ENCODE results near the gene FAM228A.

FAM228A gene

DNA sequence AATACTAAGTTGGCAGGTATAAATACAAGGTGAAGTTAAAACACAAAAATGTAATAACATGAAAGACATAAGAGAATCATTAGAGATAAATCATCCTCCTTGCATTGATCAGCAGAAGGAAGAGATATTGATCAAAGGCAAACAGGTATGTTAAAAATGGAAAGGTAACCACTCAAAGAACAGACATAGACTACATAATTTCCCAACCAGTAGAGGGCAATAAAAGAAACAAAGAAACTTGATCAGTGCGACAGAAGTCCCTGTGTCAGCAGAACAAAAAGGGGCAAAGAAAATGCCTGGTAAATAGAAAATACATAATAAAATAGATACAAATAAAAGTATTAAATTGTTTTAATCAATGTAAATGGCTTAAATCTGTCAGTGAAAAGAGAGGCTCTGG lies 53.6 kb downstream of the FAM228A start:
- no peak for DNase-seq (ENCODE audit: low spot score)

DNA sequence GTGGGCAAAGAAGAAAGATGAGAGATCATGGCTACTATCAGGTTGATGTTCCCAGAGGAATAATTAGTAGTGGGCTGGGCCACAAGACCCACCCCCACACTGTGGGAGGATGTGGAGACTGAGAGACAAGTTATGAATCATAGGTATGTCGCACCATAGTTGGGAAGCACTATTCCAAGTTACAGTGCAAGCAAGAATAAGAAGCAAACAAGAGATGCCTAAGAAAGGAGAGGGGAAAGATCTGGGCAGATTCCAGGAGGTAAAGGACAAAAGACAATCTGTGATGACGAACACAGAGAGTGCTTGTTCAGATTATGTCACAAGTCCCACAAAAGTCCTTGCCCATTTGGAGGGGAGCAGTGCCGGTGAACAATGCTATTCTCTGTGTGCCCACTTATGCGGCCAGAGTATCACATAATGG lies 56.6 kb downstream of the FAM228A start:
- DNase-seq (ENCODE audit: low spot score) = no peak

DNA sequence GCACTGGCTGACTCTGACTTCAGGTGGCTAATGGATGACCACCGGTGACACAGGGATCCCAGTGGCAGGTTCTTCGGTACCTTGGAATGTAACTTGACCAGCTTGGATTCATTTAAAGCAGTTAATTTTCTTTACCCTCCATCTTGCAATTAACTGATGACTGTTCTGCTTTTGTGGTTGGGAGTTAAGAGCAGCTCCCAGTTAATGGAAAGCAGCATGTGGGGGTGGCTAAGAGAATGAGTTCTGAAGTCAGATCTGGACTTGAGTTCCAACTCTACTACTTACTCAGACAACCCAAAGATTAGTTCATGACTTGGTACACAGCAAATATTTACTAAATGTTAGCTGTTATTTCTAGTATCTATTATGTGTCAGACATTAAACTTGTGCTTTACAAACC lies 58.5 kb downstream of the FAM228A start:
- no peak for DNase-seq (ENCODE audit: low spot score)

DNA sequence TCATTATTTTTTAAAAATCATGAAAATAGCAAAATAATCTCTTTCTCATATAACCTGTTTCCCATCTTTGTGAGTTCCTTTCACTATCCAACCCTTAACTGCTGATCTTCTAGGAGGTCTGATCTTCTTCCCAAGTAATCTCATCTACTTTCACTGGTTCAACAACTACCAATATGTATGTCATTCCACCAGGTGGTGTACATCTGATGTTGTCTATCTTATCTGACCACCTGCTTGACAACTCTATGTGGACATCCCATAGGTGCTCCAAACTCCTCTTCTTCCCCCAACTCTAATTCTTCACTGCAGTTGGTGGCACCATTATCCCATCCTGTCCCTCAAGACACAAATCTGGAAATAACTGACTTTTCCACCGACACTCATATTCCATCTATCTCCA lies 62.5 kb downstream of the FAM228A start:
- no peak for DNase-seq (ENCODE audit: low spot score)

DNA sequence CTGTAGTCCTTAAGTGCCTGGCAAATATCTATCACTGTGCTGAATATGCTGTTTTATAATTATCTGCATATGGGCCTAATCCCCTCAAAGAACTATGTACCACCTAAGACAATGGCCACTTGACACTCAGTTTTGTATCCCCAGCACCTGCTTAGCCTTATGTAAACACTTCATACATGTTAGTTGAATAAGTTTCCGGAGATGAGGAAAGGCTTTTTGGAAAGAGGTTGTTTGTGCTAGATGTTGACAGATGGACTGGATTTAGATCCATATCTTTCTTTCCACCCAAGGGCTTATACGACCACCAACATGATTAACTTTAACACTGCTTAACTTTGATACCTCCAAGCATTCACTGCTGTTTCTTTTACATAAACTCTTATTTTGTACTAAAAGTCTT lies 63.3 kb downstream of the FAM228A start:
- no peak for DNase-seq (ENCODE audit: low spot score)

DNA sequence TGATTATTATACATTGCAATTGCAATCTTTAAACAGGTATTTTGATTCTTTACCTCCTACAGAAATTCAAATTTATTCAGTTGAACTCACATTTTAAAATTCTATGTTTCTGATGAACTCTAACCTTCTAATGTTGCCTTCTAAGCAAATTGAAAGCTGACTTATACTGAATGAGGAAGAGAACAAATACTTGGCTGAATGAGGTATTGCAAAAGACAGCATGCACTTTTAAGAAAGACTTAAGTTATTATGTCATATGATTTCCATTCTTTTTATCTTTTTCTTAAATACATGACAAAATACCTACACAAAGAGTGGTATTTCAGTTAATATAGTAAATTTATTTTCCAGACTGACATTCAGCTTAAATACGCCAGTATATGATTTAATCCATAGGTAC lies 64.7 kb downstream of the FAM228A start:
- DNase-seq (ENCODE audit: low spot score) = no peak

Data from AG08396 (cell line).